Glomerular visceral epithelial cell (primary cell): ENCODE results near the gene MRAP.
A peak's percentile ranks its signal among the peaks of the same experiment; 100 is the strongest.
"Not testable (repeated sequence)": the region's sequence is repeated elsewhere in the genome, so short reads cannot be mapped to it uniquely, and the experiment has no call there.

Source experiments
- DNase-seq: peaks from one replicate; pipeline ENCODE4 v3.0.0-alpha.2; 2016; ENCODE audit errors: extremely low spot score

Gene MRAP

GRCh38 chr21:32298658-32299081 lies at the start of gene MRAP:
Gene MRAP (plus strand): TSS chr21:32298855. CDS start chr21:32298972, 117 bp downstream.
- DNase-seq = no peak

- DNase-seq = no peak
These were observed 49.0 kb upstream of the MRAP start for GRCh38 chr21:32249511-32250280.

GRCh38 chr21:32252136-32252535 lies 46.5 kb upstream of the MRAP start:
- DNase-seq = no peak

- no peak for DNase-seq
These were observed 45.4 kb upstream of the MRAP start for GRCh38 chr21:32253215-32253641.

- DNase-seq = no peak
These were observed 42.4 kb upstream of the MRAP start for GRCh38 chr21:32256251-32256650.

GRCh38 chr21:32256873-32257620 lies 41.6 kb upstream of the MRAP start:
- DNase-seq = peak; percentile 75

GRCh38 chr21:32257962-32258785 lies 40.5 kb upstream of the MRAP start:
- DNase-seq = peak; percentile 70

- DNase-seq = not testable (repeated sequence)
These were observed 39.9 kb upstream of the MRAP start for GRCh38 chr21:32258786-32259048.

GRCh38 chr21:32260130-32260529 lies 38.5 kb upstream of the MRAP start:
- DNase-seq = no peak

- no peak for DNase-seq
These were observed 36.7 kb upstream of the MRAP start for GRCh38 chr21:32261929-32262328.

- not testable (repeated sequence) for DNase-seq
These were observed 33.3 kb upstream of the MRAP start for GRCh38 chr21:32265321-32265720.

GRCh38 chr21:32270748-32271147 lies 27.9 kb upstream of the MRAP start:
- no peak for DNase-seq

GRCh38 chr21:32276671-32277070 lies 22.0 kb upstream of the MRAP start:
- no peak for DNase-seq

- peak; percentile 13 for DNase-seq
These were observed 20.6 kb upstream of the MRAP start for GRCh38 chr21:32278103-32278502.

GRCh38 chr21:32278518-32279376 lies 19.9 kb upstream of the MRAP start, which contains the start of gene MIS18A:
Gene MIS18A (minus strand): TSS chr21:32279049. CDS start chr21:32279014, 35 bp downstream.
- peak; percentile 97 for DNase-seq

- DNase-seq = no peak
These were observed 19.3 kb upstream of the MRAP start for GRCh38 chr21:32279377-32279680.

- peak; percentile 28 for DNase-seq
These were observed 17.1 kb upstream of the MRAP start for GRCh38 chr21:32281531-32281930.

- no peak for DNase-seq
These were observed 15.7 kb upstream of the MRAP start for GRCh38 chr21:32282992-32283391.

GRCh38 chr21:32285476-32285875 lies 13.2 kb upstream of the MRAP start:
- no peak for DNase-seq

GRCh38 chr21:32297449-32297848 lies 1.2 kb upstream of the MRAP start:
- DNase-seq = no peak

- DNase-seq = no peak
These were observed 501 bp upstream of the MRAP start for GRCh38 chr21:32298148-32298559.

GRCh38 chr21:32299695-32300094 lies 1.0 kb downstream of the MRAP start:
- DNase-seq = no peak
